Measurements from ENCODE around the gene USP2.

USP2 gene

DNA sequence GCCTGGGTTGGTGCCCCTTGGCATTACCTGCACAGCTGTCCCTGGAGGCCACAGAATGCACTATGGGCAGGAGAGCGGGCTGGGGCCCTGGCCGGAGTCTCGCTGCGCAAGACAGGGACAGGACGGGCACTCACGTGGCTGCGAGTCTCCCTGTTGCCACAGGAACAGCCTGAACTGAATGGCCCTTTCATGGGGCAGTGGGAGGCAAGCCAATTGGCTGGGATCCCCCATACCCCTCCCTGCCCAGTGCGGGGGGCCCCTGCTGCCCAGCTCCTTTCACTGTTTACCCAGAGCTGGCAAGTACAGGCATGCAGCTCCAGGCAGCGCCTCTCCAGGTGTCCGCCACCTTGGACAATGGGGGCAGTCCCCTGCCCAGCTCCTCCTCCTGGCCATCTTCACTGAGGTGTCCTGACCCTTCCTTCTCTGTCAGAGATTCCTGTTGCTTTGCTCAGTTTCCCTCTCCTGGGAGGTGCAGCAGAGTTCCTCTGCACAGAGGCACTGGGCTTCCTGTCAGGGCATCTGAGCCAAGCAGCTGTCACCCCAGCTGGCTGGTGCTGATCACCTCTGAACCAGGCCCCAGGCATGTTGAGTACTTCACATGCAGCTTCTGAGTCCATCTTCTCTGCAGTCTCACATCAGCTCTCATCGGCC, 5.2 kb downstream of the USP2 start:
- peak; percentile 41 for DNase-seq

DNA sequence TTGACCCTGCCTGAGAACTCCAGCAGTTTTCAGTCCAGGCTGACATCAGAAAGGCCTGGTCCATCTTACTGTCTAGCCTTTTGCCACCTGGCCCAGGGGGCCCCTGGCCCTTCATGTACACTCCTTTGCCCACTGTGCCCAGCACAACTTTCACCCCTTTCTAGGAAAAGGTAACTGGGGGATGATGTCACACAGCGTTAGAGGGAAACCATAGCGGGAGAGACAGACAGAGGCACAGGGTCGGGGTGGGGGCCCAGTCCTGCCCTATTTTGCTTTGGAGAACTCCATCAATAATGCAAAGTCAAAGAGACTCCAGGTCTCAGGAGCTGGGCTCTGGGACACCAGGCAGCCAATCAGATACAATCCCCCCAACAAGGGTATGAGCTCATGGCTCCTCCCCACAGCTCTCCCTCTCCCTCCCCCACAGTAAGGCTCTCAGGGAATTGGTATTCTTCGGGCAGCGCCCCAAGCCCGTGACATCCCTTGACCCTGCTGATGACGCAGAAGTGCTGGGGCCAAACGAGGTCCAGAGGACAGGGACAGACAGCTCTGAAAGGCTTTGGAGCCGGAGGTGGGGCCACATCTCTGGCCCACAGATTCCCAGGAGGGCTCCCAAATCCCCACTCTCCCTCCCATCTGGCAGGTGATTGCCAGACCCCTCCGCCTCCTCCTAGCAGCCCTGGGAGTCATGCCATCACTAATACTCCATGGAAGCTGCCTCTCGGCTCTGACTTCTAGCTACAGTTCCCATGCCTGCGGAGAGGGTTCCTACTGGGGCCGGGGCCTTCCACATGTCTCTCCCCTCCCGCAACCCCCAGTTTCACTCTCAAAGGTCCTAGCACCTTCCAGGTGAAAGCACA, 5.9 kb downstream of the USP2 start:
- no peak for DNase-seq

DNA sequence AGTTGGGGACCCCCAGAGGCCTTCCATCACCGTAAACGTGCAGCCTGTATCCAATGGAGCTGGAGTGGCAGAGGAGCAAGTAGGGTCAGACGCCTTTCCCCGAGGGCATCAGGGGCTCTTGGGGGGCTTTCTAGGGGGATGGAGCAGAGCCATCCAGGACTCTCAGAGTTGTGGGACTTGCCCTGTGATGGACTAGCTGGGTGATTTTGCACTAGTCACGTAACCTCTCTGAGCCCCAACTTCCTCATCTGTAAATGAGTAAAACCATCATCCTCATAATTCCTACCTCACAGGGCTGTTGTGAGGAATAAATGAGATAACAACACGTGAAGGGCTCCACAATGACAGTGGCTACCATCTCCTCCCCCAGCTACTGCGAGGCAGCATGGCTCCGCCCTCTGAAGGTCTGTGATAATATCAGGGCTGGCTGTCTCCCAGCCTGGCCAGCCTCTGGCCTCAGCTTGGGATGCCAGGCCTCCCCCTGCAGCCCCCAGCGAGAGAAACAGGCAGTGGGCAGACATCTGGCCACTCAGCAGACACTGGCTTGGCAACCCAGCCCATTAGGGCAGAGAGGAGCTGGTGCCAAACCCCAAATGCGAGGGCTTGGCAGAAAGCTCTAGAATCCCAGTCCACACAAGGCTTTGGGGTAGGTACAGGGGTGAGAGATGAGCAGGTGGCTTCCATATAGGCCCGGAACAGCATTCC, 6.7 kb downstream of the USP2 start:
- peak; percentile 88 for DNase-seq

DNA sequence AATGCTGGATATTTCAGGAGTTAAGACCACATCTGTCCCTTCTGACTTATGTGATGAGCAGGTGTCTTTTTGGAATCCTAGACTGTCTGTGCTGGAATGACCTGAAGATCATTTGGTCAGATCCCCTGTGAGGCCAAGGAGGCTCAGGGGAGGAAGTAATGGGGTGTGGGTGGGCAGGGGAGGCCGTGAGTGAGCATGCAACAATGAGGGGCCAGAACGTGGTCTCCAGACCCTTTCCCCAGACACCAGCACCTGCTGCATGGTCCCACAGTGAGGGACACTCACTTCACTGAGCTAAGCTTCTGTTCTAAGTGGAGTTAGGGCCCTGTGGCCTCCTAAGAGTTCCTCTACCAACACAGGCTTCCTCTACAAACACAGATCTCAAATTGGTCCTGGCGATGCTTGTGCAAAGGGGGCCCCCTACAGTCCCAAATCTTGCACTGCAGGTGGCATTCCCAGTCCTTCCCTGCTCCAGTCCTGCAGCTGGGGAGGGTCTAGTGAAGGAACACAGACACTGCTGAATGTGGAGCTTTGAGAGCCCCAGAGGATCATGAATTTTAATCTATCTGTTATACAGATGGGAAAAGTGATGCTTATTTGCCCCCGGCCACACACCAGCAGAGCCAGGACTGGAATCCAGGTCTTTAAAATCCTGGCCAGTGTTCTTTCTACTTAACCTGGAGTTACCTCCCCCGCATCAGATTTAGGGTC, 7.4 kb downstream of the USP2 start:
- DNase-seq, result peak; percentile 83

DNA sequence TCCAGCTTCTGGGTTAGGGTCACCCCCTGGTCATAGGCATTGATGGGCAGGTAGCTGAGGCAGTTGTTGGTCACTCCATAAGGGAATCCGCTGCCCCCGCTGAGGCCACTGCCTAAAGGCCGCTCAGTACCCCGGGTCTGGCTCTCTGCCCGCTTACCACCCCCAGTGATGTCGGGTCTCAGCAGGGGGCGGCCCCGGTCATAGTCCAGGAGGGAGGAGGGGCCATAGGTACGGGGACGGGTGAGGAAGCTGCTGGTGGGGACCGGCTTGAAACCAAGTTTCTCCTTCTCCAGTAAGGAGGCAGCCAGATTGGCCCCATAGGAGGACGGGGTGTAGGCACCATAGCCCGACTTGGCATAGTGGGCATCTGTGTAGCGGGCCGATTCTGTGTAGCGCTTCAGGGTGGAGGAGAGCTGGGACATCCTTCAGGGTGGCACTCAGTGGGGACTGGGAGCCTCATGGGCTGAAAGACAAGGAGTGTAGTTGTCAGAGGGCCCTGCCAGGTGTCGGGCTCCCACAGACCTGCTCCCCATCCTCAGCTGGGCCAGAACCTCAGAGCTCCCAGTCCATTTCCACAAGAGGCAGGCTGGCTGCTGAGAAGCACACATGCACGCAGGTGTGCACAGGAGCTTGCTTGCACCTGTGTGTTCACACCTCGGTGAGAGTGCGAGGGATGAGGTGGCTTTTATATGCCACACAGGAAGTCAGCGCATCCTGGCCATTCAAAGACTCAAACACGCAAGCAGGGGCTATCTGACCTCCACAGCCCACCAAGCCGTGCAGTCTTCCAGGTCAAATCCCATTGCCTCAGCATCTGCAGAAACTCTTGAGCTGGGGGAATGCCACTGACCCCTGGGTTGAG, 8.2 kb downstream of the USP2 start:
- no peak for DNase-seq

DNA sequence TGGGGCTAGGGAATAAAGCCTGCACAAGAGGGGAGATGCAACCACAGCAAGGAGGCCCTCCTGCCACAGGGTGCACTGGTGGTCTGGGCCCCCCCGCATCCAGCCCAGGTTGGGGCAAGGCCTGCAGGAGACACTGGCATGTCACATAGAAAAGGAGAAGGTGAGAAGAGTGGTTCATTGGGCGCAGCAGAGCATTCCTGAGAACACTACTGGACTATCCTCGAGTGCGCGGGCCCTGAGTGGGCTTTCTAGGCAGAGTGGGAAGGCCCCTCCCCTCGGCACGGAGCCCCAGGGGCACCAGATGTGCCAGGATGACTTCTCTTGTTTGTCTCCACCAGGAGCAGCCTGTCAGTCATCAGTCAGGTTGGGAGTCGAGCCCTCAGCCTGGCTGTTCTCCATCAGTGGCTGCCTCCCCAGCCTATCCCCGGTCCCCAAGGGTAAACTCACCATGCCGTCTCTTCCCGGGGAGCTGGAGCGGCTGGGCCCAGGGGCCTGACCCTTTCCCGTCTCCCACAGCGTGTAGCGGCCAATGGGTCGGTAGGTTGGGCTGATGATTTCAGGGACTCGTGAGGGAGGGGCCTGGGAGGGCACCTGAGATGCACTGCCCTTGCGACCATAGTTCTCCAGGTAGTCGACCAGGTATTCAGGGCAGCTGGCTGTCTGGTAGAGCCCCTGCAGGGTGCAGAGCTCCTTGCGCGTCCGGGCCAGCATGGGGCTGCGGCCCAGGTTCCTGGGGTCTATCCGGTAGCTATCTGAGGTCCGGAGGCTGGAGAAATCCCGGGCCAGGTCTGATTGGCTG, 9.0 kb downstream of the USP2 start:
- DNase-seq, result no peak

DNA sequence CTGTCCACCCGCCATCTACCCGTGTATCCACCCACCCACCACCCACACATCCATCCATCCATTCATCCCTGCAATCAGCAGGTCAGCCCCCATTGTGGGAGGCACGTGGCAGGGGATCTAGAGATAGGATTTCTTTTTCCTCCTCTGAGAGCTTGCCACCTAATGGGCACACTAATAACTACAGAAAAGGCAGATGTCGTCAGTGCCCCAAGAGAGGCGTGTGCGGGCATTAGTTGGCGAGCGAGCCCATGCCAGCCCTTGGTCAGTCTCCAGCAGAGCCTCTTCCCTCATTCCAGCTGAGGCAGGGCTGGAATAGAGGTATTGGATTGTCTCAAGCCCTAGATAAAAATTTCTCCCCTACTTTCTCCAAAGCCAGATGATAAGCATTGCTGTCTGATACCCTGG, 9.7 kb downstream of the USP2 start:
- no peak for DNase-seq

DNA sequence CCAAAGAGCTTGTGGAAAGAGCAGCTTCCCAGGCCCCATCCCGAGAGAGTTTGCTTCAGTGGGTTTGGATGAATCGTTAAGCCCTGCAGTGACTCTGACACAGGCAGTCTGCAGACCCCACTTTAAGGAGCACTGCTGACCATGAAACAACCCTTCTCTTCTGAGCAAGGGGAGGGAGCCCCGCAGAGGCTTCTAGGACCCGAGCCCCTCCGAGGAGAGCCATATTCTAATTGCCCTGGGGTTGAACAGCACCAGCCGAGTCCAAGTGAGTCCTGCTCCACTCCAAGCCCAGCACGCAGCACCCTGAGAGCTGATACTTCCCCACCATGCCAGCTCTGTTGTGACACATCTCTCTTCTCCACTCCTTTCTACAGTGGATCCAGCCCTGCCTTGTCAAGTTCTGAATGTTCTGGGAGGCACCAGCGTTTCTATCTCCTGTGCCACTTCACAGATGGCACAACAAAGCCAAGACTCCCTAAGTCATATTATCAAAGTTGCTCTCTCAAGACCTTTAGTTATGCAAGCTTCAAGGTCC, 10.4 kb downstream of the USP2 start:
- DNase-seq, result no peak

DNA sequence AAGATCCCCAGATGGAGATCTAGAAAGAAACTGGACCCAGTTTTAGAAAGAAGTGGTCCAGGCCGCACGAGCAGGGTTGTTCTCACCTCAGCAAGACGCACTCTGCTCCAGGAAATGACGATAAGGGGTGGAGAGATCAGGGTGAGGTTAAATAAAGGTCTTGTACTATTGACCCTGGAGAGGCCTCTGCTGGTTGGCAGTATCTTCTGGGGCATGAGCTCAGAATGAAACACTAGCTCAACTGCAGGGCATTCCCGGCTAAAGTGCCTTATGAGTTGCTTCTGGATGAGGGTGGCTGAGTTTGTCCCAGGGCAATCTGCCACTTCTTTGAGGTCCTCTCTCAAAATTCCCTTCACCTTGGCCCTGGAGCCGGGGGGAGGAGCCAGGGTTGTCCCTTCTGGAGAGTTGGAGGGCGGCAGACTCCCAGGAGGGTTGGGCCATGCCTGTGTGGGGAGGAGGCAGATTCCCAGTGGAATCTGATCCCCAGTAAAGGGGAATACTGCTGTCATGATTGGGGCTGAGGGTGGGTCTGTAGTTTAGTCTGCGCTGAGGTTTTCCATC, 10.9 kb downstream of the USP2 start:
- DNase-seq, result no peak

DNA sequence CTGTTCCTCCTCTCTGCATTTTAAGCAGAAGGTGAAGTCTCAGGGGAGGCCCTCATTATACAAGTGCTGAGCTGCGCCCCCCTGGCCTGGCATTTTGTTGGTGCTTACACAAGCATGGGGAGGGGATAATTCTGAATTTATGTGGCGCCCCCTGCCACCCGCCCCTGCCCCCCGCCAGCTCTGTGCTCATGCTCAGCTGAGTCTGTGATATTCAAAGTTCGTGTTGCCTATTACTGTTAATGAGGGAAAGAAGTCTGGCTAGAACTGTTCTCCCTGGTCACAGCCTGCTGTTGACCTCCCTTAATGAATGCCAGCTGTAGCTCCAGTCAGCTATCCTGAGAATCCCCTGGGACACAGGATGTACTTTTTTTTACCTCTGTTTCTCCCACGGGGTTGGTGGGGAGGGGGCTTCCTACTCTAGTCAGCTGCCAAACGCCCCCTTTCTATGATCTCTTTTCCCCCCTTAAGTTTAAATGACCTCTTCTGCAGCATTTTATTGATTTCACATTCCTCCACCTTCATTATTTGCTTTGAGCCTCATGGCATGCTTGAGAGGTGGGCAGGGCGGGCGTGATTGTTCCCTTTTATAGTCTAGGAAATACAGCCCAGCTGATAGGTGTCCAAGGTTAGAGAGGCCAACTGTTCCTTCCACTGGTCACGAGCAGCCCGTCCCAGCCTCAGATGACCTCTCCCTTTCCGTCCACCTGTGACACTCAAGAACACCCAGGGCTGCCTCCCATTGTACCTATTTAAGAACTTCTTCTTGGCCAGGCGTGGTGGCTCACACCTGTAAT, 12.2 kb downstream of the USP2 start:
- no peak for DNase-seq

DNA sequence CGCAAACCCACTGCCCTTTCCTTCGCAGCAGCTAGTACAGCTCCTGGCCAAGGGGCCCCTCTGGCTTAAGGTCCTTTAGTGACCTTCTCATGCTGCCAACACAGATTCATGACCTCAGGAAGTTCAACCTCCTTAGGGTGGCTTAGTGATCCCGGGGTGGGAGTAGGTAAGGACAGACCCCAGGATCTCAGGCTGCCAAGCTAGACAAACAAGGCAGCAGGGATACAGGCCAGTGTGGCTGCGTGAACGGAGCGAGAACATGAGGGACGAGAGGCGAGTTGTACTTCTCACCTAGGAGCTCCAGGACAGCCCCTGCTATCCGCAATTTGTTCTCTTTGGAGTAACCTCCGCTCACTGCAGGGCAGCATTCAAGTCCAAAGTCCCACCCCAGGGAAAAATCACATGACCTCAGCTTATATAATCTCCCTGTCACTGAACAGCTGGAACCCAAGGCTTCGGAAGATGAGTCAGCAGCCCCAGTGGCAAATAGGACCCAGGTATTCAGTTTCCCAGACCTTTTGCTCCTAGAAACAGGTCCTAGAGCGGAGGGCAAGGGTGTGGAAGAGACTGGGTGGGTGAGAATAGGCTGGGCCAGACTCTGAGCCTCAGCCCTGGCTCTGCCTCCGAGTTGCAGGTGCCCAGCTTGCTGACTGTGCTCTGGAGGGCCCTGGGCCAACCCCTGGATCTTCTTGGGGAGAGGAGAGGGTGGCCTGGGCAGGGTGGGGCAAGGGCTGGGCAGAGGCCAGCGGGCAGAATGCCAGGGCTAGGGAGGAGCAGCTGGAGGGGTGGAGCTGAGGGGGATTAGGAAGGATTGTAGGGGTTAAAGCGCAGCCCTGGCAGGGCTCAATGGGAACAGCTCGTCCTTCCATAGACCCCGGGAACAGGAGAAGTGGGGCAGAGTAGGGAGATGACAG, 13.1 kb downstream of the USP2 start:
- DNase-seq, result no peak

DNA sequence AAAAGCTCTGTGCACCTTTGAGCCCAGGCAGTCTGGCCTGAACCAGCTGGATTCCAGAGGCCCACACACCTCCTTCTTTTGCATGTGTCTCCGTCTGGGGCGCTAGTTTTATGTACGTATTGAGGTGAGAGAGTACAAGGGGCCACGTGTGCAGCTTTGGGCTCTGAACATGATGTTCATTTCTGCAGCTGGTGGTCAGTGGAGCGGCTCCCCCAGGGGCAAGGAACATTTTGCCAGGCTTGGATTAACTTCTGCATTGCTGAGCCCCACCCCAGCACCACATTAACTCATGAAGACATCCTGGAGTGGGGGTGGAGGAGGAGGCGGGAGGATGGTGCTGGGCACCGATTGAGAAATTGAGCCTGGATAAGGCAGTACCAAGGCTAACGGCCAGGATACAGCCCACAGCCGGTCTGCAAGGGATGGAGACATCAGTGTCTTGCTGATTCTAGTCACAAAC, 13.8 kb downstream of the USP2 start:
- DNase-seq, result no peak

DNA sequence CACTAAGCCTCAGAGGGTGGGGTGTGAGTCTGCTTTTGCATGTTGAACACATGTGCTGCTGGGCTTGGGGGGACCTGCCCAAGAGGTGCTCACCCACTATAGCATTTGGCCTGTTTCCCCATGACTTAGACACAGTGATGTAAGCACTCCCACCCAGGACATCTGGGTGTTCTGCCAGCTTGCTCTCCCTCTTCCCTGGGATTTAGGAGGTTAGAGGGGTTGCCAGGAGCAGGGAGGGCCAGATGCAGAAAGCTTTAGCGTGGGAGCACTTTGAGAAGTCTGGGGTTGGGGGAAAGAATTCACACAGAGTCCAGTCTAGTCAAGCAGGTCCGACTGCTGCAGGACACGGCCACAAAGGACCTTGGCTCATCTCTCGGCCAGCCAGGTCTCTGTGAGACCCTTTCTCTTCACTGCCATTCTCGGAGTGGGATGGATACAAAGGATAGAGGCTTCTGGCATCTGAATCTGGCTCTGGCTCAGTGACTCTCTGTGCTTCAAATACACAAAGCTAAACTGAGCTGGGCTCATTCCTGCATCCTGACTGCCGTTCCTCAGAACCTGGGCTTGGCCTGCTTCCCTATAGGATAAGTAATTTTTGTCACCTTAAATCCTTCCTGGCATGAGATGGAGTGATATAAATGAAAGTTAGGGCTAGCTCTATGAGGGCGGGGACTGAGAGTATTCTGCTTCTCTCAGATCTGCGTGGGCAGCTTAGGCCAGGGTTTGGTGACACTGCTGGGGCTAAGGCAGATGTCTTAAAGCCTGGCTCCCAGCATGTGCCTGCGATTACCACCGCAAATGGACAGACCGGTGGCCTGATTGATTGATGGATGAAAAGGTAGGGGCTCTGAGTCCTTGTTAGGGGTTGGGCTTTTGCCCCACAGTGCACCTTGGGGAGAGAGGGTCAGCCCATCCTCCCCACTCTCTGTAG, 14.5 kb downstream of the USP2 start:
- no peak for DNase-seq

DNA sequence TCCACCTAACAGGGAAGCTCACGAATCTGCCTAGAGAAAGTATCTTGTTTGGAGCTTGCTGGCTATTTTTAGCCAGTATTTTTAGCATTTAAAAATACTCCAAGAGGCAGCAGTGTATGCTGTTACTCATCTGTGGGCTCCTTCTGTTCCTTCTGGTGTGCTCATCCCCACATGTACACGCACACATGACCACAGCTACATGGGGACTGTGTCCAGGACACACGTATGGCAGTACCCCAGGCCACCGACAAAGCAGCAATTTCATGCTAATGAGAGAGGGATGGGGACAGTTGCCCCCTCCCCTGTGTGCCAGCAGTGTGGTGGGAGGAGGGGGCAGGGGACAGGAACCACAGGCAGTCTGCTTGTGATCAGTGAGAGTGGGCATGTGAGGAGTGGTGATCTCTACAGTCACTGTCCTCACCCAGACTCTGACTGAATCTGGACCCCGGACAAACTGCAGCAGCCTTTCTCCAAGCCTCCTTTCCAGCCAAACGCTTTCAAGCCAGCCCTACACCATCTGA, 16.4 kb downstream of the USP2 start:
- no peak for DNase-seq

DNA sequence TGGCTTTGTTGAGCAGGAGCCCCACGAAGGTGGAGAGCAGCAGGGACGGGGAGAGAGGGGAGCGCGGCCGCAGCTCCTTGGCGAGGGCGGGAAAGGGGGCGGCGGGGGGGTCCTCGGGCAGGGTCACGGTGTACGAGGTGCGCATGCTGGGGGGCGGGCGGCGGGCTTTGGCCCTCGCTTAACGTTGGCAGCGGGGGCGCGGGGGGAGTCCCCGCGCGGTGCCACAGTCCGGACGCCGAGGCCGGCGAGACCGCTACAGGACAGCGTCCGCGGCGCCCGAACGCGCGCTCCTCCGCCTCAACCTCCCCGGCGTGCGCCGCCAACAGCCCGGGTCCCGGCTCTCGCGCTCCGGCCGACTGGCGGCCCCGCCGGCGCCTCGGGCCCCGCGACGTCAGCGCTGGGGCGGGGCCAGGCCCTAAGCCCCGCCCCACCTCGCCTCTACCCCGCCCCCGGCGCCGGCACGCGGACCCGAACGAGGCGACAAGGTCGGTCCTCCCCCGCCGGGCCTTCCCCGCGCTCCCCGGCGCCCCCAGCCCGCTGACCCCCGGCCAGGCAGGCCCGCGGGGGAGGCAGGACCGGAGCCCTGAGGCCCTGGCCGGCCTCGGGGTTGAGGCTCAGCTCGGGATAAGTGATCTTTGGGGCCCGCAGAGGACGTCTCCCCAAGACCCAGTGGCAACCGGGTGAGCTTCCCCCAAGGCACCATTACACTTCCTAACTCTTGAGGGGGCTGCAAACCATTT, 17.5 kb downstream of the USP2 start:
- DNase-seq, result no peak

DNA sequence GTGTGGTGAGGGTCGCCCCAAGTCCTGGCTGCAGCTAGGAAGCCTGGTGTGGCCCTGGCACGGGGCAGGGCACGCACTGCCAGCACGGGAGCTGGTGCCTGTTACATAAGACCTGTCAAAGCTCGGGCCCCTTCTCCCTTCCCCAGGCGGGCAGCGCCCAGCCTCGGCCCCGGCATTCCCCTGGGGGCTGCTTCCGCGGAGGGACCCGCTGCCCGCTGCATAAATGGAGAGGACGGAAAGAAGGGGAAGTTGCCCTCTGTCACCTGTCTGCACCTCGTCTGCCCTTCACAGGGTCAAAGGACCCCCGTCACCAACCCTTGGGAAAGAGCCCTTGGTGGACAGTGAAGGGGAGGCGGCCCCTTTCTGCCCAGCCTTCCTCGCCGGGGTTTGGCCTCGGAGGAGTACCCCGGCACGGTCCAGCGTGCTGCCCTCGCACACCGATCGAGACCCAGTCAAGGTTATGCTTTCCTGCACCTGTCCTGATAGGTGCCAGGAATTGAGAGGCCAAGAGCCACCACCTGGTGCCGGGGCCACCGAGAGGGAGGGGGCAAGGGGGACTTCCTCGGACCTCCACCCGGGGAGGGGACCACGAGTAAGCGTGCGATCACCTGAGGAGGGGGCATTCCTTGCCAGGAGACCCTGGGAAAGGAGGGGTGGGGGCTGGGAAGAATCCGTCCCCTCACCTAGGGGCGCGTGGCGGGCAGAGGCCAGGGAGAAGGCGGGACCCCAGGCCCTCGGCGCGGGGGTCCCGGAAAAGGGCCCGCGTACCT, 18.2 kb downstream of the USP2 start:
- DNase-seq, result no peak

All from OCI-M1 (cell line).